ENCODE measurements around the gene SLC1A5.
A peak's percentile ranks its signal among the peaks of the same experiment; 100 is the strongest.
"Not testable (repeated sequence)": the region's sequence is repeated elsewhere in the genome, so short reads cannot be mapped to it uniquely, and the experiment has no call there.

Gene SLC1A5

GRCh38 chr19:46788262-46788967 lies at the start of gene SLC1A5:
Gene SLC1A5, minus strand, starts transcription at chr19:46788594. Its CDS starts 629 bp downstream, at chr19:46787965.
- peak; percentile 96 for DNase-seq (ENCODE audit: low read depth)

GRCh38 chr19:46838160-46838559 lies 49.8 kb upstream of the SLC1A5 start:
- no peak for DNase-seq (ENCODE audit: low read depth)

- DNase-seq (ENCODE audit: low read depth), result no peak
These were observed 46.6 kb upstream of the SLC1A5 start for GRCh38 chr19:46834984-46835383.

GRCh38 chr19:46834121-46834520 lies 45.7 kb upstream of the SLC1A5 start:
- no peak for DNase-seq (ENCODE audit: low read depth)

- no peak for DNase-seq (ENCODE audit: low read depth)
These were observed 42.5 kb upstream of the SLC1A5 start for GRCh38 chr19:46830864-46831263.

- DNase-seq (ENCODE audit: low read depth), result no peak
These were observed 40.1 kb upstream of the SLC1A5 start for GRCh38 chr19:46828484-46828883.

GRCh38 chr19:46825731-46826055 lies 37.3 kb upstream of the SLC1A5 start:
- no peak for DNase-seq (ENCODE audit: low read depth)

GRCh38 chr19:46824890-46825730 lies 36.7 kb upstream of the SLC1A5 start:
- DNase-seq (ENCODE audit: low read depth), result no peak

GRCh38 chr19:46823049-46823448 lies 34.7 kb upstream of the SLC1A5 start:
- DNase-seq (ENCODE audit: low read depth), result no peak

GRCh38 chr19:46822410-46822787 lies 34.0 kb upstream of the SLC1A5 start:
- not testable (repeated sequence) for DNase-seq (ENCODE audit: low read depth)

GRCh38 chr19:46821512-46822409 lies 33.4 kb upstream of the SLC1A5 start:
- peak; percentile 36 for DNase-seq (ENCODE audit: low read depth)

- DNase-seq (ENCODE audit: low read depth), result no peak
These were observed 30.4 kb upstream of the SLC1A5 start for GRCh38 chr19:46818812-46819211.

GRCh38 chr19:46815833-46816627 lies 27.6 kb upstream of the SLC1A5 start:
- no peak for DNase-seq (ENCODE audit: low read depth)

GRCh38 chr19:46813839-46814358 lies 25.5 kb upstream of the SLC1A5 start:
- DNase-seq (ENCODE audit: low read depth), result no peak

- DNase-seq (ENCODE audit: low read depth), result no peak
These were observed 24.8 kb upstream of the SLC1A5 start for GRCh38 chr19:46812977-46813838.

- no peak for DNase-seq (ENCODE audit: low read depth)
These were observed 21.3 kb upstream of the SLC1A5 start for GRCh38 chr19:46809534-46810272.

- DNase-seq (ENCODE audit: low read depth), result no peak
These were observed 18.3 kb upstream of the SLC1A5 start for GRCh38 chr19:46806656-46807055.

- DNase-seq (ENCODE audit: low read depth), result not testable (repeated sequence)
These were observed 16.0 kb upstream of the SLC1A5 start for GRCh38 chr19:46804432-46804831.

GRCh38 chr19:46803555-46803954 lies 15.2 kb upstream of the SLC1A5 start:
- no peak for DNase-seq (ENCODE audit: low read depth)

GRCh38 chr19:46802152-46802551 lies 13.8 kb upstream of the SLC1A5 start:
- DNase-seq (ENCODE audit: low read depth), result no peak

Measured in stimulated activated CD8-positive, alpha-beta memory T cell treated with anti-CD3 and anti-CD28 coated beads, Interleukin-12 subunit alpha, Interleukin-12 subunit beta, amount 100 ng/mL, for 1 hour (primary cell).